SK-N-SH treated with all-trans-retinoic acid at 6 μM for 48 hours (cell line): ENCODE data around the gene C6orf89.

Experiments used
- ATAC-seq: fragments of 200-7000 bp; cut with Tn5 transposase; 3 replicates; pipeline ENCODE4 v1.9.1; 2020; ENCODE audit warnings: mild to moderate bottlenecking, moderate library complexity
- ARNTL ChIP-seq: fragments of 450-650 bp; formaldehyde crosslinking; IDR thresholded peaks from 2 replicates; pipeline ENCODE4 v1.5.0; 2020; ENCODE audit warnings: low read depth, mild to moderate bottlenecking, moderate library complexity, borderline replicate concordance
- CSDC2 ChIP-seq: fragments of 250-450 bp; sonication (Bioruptor Pico); IDR thresholded peaks from 2 replicates; pipeline ENCODE4 v1.5.0; 2020; ENCODE audit warnings: mild to moderate bottlenecking, moderate library complexity
- ESRRG ChIP-seq: fragments of 250-450 bp; sonication (Bioruptor Pico); IDR thresholded peaks from 2 replicates; pipeline ENCODE4 v1.6.1; 2021; ENCODE audit warnings: mild to moderate bottlenecking
- GLIS3 ChIP-seq: fragments of 250-450 bp; sonication (Bioruptor Pico); IDR thresholded peaks from 2 replicates; pipeline ENCODE4 v1.5.0; 2020; ENCODE audit warnings: mild to moderate bottlenecking, moderate library complexity
- ISL1 ChIP-seq: fragments of 250-450 bp; sonication (Bioruptor Pico); IDR thresholded peaks from 2 replicates; pipeline ENCODE4 v2.1.2; 2022; ENCODE audit warnings: mild to moderate bottlenecking, moderate library complexity
- OSR1 ChIP-seq: fragments of 250-450 bp; sonication (Bioruptor Pico); IDR thresholded peaks from 2 replicates; pipeline ENCODE4 v1.8.0; 2022; ENCODE audit warnings: moderate library complexity, mild to moderate bottlenecking, inconsistent platforms
- PPARA ChIP-seq: fragments of 250-450 bp; sonication (Bioruptor Pico); IDR thresholded peaks from 2 replicates; pipeline ENCODE4 v1.5.0; 2020; ENCODE audit warnings: mild to moderate bottlenecking, borderline replicate concordance
- RARB ChIP-seq: fragments of 250-450 bp; sonication (Bioruptor Pico); IDR thresholded peaks from 2 replicates; pipeline ENCODE4 v1.8.0; 2021; ENCODE audit warnings: mild to moderate bottlenecking, moderate library complexity
- SNAI2 ChIP-seq: fragments of 250-450 bp; sonication (Bioruptor Pico); IDR thresholded peaks from 2 replicates; pipeline ENCODE4 v1.5.0; 2020; ENCODE audit warnings: mild to moderate bottlenecking, moderate library complexity
- TCF4 ChIP-seq: fragments of 250-450 bp; sonication (Bioruptor Pico); IDR thresholded peaks from 2 replicates; pipeline ENCODE4 v1.8.0; 2021; ENCODE audit warnings: mild to moderate bottlenecking, moderate library complexity, borderline replicate concordance
- TOX ChIP-seq: fragments of 250-450 bp; sonication (Bioruptor Pico); IDR thresholded peaks from 2 replicates; pipeline ENCODE4 v1.8.0; 2021; ENCODE audit warnings: mild to moderate bottlenecking, moderate library complexity, borderline replicate concordance
- ZC3H10 ChIP-seq: fragments of 250-450 bp; sonication (Bioruptor Pico); IDR thresholded peaks from 2 replicates; pipeline ENCODE4 v1.5.1; 2021; ENCODE audit warnings: mild to moderate bottlenecking, moderate library complexity
- ZFP3 ChIP-seq: fragments of 250-450 bp; sonication (Bioruptor Pico); IDR thresholded peaks from 2 replicates; pipeline ENCODE4 v1.5.0; 2020; ENCODE audit warnings: mild to moderate bottlenecking, moderate library complexity
- ZFP30 ChIP-seq: fragments of 450-650 bp; formaldehyde crosslinking; IDR thresholded peaks from 2 replicates; pipeline ENCODE4 v1.5.0; 2022; ENCODE audit warnings: mild to moderate bottlenecking, moderate library complexity
- ZNF565 ChIP-seq: fragments of 450-650 bp; formaldehyde crosslinking; conservative IDR thresholded peaks from 2 replicates; pipeline ENCODE4 v1.5.0; 2020; ENCODE audit warnings: low read depth, mild to moderate bottlenecking, moderate library complexity
- ZNF70 ChIP-seq: fragments of 450-650 bp; formaldehyde crosslinking; IDR thresholded peaks from 2 replicates; pipeline ENCODE4 v1.5.0; 2020; ENCODE audit warnings: mild to moderate bottlenecking, moderate library complexity
- TF ChIP-seq, protein P1 (sequence below): fragments of 250-450 bp; sonication (Bioruptor Pico); IDR thresholded peaks from 2 replicates; pipeline ENCODE4 v1.5.1; 2020; ENCODE audit warnings: low read depth, mild to moderate bottlenecking, moderate library complexity
- TF ChIP-seq, protein P2 (sequence below): fragments of 250-450 bp; sonication (Bioruptor Pico); IDR thresholded peaks from 2 replicates; pipeline ENCODE4 v1.5.1; 2021; ENCODE audit warnings: mild to moderate bottlenecking, moderate library complexity
- TF ChIP-seq, protein P3 (sequence below): fragments of 250-450 bp; sonication (Bioruptor Pico); IDR thresholded peaks from 2 replicates; pipeline ENCODE4 v1.8.0; 2021; ENCODE audit warnings: low read depth, mild to moderate bottlenecking, moderate library complexity, borderline replicate concordance
- TF ChIP-seq, protein P4 (sequence below): fragments of 250-450 bp; sonication (Bioruptor Pico); IDR thresholded peaks from 2 replicates; pipeline ENCODE4 v1.8.0; 2020; ENCODE audit warnings: mild to moderate bottlenecking, moderate library complexity, borderline replicate concordance

C6orf89 gene

DNA sequence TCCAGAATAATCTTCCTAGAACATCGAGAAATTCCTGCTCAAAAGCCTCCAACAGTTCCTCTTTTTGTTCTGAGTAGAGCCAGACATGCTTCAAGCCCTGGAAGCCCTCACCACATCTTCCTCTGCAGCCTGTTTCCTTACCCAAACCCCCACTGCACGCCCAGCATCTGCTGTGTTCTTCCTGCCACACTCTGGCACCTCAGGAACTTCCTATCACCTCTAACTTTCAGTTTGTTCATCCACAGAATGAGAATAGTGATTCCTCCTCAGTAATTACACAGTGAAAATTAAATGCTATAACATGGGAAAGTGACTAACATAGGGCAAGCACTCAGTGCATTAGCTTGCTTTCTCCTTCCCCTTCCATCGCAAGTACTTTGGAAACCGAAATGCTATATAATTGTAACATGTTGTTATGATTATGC, 26.3 kb downstream of the C6orf89 start:
- ATAC-seq, result peak; percentile 15
- TF ChIP-seq GLIS3 (no peak), OSR1 (CRISPR knock-in tag) (no peak), CSDC2 (CRISPR knock-in tag) (no peak)

DNA sequence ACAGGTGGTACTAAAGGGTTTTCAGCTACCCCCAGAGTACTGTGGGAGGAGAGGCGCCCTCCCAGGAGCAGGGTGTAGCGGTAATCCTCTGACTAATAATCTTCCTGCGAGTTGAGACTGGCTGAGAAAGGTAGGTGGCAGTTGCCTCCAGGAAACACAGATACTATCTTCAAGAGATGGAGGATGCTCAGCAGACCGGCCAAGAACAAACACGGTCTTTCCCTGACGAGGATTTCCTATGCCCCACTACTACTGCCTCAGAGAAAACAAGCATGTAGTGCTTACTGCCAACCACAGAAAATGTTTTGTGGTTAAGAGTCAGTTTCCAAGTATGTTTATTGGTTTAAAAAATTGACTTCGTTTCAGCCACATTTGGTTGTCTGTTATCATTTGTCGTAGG, 26.8 kb downstream of the C6orf89 start:
- TF ChIP-seq PPARA (CRISPR knock-in tag) (no peak), ESRRG (CRISPR knock-in tag) (no peak)
- ATAC-seq, result peak; percentile 96

DNA sequence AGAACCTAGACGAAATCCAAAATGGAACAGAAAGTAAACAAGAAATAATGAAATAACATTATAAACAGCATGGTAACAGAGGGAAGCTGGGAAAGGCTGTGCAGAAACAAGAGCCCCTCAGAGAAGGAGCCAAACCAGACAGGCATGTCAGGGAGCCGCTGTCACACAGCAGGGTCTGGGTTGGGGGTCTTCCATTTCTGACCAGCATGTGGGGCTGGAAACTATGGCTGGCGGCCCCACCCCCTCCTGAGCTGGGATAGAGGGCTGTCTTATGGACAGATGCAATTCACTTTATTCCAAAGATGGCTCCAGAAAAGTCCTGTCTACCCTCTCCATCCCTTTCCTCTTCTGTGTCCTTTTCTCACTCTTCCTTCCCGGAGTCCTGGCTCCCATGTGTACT, 27.3 kb downstream of the C6orf89 start:
- ATAC-seq, result peak; percentile 33
- TF ChIP-seq, protein P1, sequence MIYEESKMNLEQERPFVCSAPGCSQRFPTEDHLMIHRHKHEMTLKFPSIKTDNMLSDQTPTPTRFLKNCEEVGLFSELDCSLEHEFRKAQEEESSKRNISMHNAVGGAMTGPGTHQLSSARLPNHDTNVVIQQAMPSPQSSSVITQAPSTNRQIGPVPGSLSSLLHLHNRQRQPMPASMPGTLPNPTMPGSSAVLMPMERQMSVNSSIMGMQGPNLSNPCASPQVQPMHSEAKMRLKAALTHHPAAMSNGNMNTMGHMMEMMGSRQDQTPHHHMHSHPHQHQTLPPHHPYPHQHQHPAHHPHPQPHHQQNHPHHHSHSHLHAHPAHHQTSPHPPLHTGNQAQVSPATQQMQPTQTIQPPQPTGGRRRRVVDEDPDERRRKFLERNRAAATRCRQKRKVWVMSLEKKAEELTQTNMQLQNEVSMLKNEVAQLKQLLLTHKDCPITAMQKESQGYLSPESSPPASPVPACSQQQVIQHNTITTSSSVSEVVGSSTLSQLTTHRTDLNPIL (CRISPR knock-in tag), result no peak
- TF ChIP-seq ZFP30 (CRISPR knock-in tag), result no peak
- TF ChIP-seq RARB (CRISPR knock-in tag), result no peak
- no peak for TF ChIP-seq GLIS3
- TF ChIP-seq ZC3H10 (CRISPR knock-in tag), result no peak
- TF ChIP-seq, protein P2, sequence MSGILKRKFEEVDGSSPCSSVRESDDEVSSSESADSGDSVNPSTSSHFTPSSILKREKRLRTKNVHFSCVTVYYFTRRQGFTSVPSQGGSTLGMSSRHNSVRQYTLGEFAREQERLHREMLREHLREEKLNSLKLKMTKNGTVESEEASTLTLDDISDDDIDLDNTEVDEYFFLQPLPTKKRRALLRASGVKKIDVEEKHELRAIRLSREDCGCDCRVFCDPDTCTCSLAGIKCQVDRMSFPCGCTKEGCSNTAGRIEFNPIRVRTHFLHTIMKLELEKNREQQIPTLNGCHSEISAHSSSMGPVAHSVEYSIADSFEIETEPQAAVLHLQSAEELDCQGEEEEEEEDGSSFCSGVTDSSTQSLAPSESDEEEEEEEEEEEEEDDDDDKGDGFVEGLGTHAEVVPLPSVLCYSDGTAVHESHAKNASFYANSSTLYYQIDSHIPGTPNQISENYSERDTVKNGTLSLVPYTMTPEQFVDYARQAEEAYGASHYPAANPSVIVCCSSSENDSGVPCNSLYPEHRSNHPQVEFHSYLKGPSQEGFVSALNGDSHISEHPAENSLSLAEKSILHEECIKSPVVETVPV (CRISPR knock-in tag), result no peak
- TF ChIP-seq, protein P3, sequence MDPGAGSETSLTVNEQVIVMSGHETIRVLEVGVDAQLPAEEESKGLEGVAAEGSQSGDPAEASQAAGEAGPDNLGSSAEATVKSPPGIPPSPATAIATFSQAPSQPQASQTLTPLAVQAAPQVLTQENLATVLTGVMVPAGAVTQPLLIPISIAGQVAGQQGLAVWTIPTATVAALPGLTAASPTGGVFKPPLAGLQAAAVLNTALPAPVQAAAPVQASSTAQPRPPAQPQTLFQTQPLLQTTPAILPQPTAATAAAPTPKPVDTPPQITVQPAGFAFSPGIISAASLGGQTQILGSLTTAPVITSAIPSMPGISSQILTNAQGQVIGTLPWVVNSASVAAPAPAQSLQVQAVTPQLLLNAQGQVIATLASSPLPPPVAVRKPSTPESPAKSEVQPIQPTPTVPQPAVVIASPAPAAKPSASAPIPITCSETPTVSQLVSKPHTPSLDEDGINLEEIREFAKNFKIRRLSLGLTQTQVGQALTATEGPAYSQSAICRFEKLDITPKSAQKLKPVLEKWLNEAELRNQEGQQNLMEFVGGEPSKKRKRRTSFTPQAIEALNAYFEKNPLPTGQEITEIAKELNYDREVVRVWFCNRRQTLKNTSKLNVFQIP (CRISPR knock-in tag), result no peak
- TF ChIP-seq ARNTL (CRISPR knock-in tag), result no peak
- TF ChIP-seq, protein P4, sequence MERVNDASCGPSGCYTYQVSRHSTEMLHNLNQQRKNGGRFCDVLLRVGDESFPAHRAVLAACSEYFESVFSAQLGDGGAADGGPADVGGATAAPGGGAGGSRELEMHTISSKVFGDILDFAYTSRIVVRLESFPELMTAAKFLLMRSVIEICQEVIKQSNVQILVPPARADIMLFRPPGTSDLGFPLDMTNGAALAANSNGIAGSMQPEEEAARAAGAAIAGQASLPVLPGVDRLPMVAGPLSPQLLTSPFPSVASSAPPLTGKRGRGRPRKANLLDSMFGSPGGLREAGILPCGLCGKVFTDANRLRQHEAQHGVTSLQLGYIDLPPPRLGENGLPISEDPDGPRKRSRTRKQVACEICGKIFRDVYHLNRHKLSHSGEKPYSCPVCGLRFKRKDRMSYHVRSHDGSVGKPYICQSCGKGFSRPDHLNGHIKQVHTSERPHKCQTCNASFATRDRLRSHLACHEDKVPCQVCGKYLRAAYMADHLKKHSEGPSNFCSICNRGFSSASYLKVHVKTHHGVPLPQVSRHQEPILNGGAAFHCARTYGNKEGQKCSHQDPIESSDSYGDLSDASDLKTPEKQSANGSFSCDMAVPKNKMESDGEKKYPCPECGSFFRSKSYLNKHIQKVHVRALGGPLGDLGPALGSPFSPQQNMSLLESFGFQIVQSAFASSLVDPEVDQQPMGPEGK, result no peak
- TF ChIP-seq ISL1 (CRISPR knock-in tag), result no peak
- TF ChIP-seq TOX (CRISPR knock-in tag), result no peak
- TF ChIP-seq PPARA (CRISPR knock-in tag), result no peak
- TF ChIP-seq ZNF565 (CRISPR knock-in tag), result no peak
- TF ChIP-seq ZFP3, result no peak
- TF ChIP-seq, all 23 proteins: peak for 0

DNA sequence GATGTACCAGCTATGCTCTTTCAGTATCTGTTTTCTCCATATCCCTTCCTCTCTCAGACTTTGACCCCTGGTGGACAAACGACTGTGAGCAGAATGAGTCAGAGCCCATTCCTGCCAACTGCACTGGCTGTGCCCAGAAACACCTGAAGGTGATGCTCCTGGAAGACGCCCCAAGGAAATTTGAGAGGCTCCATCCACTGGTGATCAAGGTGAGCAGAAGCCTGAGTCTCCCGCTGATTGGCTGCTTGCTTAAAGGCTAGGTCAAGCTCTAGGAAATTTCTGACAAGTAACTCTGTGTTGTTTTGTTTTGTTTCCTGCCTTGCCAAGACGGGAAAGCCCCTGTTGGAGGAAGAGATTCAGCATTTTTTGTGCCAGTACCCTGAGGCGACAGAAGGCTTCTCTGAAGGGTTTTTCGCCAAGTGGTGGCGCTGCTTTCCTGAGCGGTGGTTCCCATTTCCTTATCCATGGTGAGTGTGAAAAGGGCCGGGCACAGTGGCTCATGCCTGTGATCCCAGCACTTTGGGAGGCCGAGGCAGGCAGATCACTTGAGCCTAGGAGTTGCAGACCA, 28.6 kb downstream of the C6orf89 start:
- peak; percentile 75 for ATAC-seq
- TF ChIP-seq GLIS3 (no peak), ZC3H10 (CRISPR knock-in tag) (no peak), SNAI2 (CRISPR knock-in tag) (no peak), ZNF565 (CRISPR knock-in tag) (no peak), PPARA (CRISPR knock-in tag) (no peak), TOX (CRISPR knock-in tag) (no peak), OSR1 (CRISPR knock-in tag) (no peak), TCF4 (CRISPR knock-in tag) (no peak), RARB (CRISPR knock-in tag) (no peak), ZFP3 (no peak), ZFP30 (CRISPR knock-in tag) (no peak), CSDC2 (CRISPR knock-in tag) (no peak), ESRRG (CRISPR knock-in tag) (no peak), ISL1 (CRISPR knock-in tag) (no peak), ZNF70 (no peak)
- TF ChIP-seq, protein P4, result no peak
- TF ChIP-seq, protein P3 (CRISPR knock-in tag), result no peak
- TF ChIP-seq, protein P1 (CRISPR knock-in tag), result no peak
- TF ChIP-seq, all 23 proteins: peak for 0
